SK-N-SH treated with all-trans-retinoic acid at 6 μM for 48 hours (cell line): Measurements from ENCODE around the gene GJA3.

Source experiments
- ATAC-seq: fragments of 200-7000 bp; cut with Tn5 transposase; 3 replicates; pipeline ENCODE4 v1.9.1; 2020; ENCODE audit warnings: mild to moderate bottlenecking, moderate library complexity
- ARNTL ChIP-seq: fragments of 450-650 bp; formaldehyde crosslinking; IDR thresholded peaks from 2 replicates; pipeline ENCODE4 v1.5.0; 2020; ENCODE audit warnings: low read depth, mild to moderate bottlenecking, moderate library complexity, borderline replicate concordance
- CSDC2 ChIP-seq: fragments of 250-450 bp; sonication (Bioruptor Pico); IDR thresholded peaks from 2 replicates; pipeline ENCODE4 v1.5.0; 2020; ENCODE audit warnings: mild to moderate bottlenecking, moderate library complexity
- ESRRG ChIP-seq: fragments of 250-450 bp; sonication (Bioruptor Pico); IDR thresholded peaks from 2 replicates; pipeline ENCODE4 v1.6.1; 2021; ENCODE audit warnings: mild to moderate bottlenecking
- ISL1 ChIP-seq: fragments of 250-450 bp; sonication (Bioruptor Pico); IDR thresholded peaks from 2 replicates; pipeline ENCODE4 v2.1.2; 2022; ENCODE audit warnings: mild to moderate bottlenecking, moderate library complexity
- OSR1 ChIP-seq: fragments of 250-450 bp; sonication (Bioruptor Pico); IDR thresholded peaks from 2 replicates; pipeline ENCODE4 v1.8.0; 2022; ENCODE audit warnings: moderate library complexity, mild to moderate bottlenecking, inconsistent platforms
- SNAI2 ChIP-seq: fragments of 250-450 bp; sonication (Bioruptor Pico); IDR thresholded peaks from 2 replicates; pipeline ENCODE4 v1.5.0; 2020; ENCODE audit warnings: mild to moderate bottlenecking, moderate library complexity
- TCF4 ChIP-seq: fragments of 250-450 bp; sonication (Bioruptor Pico); IDR thresholded peaks from 2 replicates; pipeline ENCODE4 v1.8.0; 2021; ENCODE audit warnings: mild to moderate bottlenecking, moderate library complexity, borderline replicate concordance
- TOX ChIP-seq: fragments of 250-450 bp; sonication (Bioruptor Pico); IDR thresholded peaks from 2 replicates; pipeline ENCODE4 v1.8.0; 2021; ENCODE audit warnings: mild to moderate bottlenecking, moderate library complexity, borderline replicate concordance
- ZC3H10 ChIP-seq: fragments of 250-450 bp; sonication (Bioruptor Pico); IDR thresholded peaks from 2 replicates; pipeline ENCODE4 v1.5.1; 2021; ENCODE audit warnings: mild to moderate bottlenecking, moderate library complexity
- ZFP3 ChIP-seq: fragments of 250-450 bp; sonication (Bioruptor Pico); IDR thresholded peaks from 2 replicates; pipeline ENCODE4 v1.5.0; 2020; ENCODE audit warnings: mild to moderate bottlenecking, moderate library complexity
- ZFP30 ChIP-seq: fragments of 450-650 bp; formaldehyde crosslinking; IDR thresholded peaks from 2 replicates; pipeline ENCODE4 v1.5.0; 2022; ENCODE audit warnings: mild to moderate bottlenecking, moderate library complexity
- ZNF565 ChIP-seq: fragments of 450-650 bp; formaldehyde crosslinking; conservative IDR thresholded peaks from 2 replicates; pipeline ENCODE4 v1.5.0; 2020; ENCODE audit warnings: low read depth, mild to moderate bottlenecking, moderate library complexity
- ZNF70 ChIP-seq: fragments of 450-650 bp; formaldehyde crosslinking; IDR thresholded peaks from 2 replicates; pipeline ENCODE4 v1.5.0; 2020; ENCODE audit warnings: mild to moderate bottlenecking, moderate library complexity
- ZNF8 ChIP-seq: fragments of 450-650 bp; formaldehyde crosslinking; IDR thresholded peaks from 2 replicates; pipeline ENCODE4 v1.5.0; 2020; ENCODE audit warnings: mild to moderate bottlenecking, moderate library complexity
- TF ChIP-seq, protein P1 (sequence below): fragments of 250-450 bp; sonication (Bioruptor Pico); IDR thresholded peaks from 2 replicates; pipeline ENCODE4 v1.5.1; 2020; ENCODE audit warnings: low read depth, mild to moderate bottlenecking, moderate library complexity
- TF ChIP-seq, protein P2 (sequence below): fragments of 250-450 bp; sonication (Bioruptor Pico); IDR thresholded peaks from 2 replicates; pipeline ENCODE4 v1.8.0; 2020; ENCODE audit warnings: mild to moderate bottlenecking, moderate library complexity, borderline replicate concordance
- TF ChIP-seq, protein P3 (sequence below): fragments of 250-450 bp; sonication (Bioruptor Pico); IDR thresholded peaks from 2 replicates; pipeline ENCODE4 v1.5.1; 2021; ENCODE audit warnings: mild to moderate bottlenecking, moderate library complexity
- TF ChIP-seq, protein P4 (sequence below): fragments of 250-450 bp; sonication (Bioruptor Pico); IDR thresholded peaks from 2 replicates; pipeline ENCODE4 v1.5.0; 2020; ENCODE audit warnings: mild to moderate bottlenecking, moderate library complexity
- TF ChIP-seq, protein P5 (sequence below): fragments of 250-450 bp; sonication (Bioruptor Pico); IDR thresholded peaks from 2 replicates; pipeline ENCODE4 v1.8.0; 2021; ENCODE audit warnings: low read depth, mild to moderate bottlenecking, moderate library complexity, borderline replicate concordance

Gene GJA3

DNA sequence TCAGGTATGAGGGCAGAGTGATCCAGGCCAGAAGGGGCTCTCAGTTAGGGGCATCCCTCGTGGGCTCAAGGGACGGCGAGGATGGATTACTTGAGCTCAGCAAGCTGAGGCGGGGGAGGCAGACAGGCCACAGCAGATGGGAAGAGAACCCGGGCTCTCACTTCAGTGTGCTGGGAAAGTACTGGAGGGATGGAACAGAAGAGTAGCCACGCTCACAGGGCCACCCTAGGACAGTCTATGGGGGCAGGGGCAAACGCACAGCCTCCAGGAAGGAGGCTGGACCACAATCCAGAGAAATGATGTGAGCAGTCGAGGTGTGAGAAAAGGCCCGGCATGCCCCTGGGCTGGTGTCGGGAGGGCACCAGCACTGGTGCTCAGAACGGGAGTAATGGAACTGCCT lies 9.2 kb downstream of the GJA3 start:
- TF ChIP-seq ZC3H10 (no peak), ZNF565 (CRISPR knock-in tag) (no peak), OSR1 (no peak), TOX (CRISPR knock-in tag) (no peak)
- TF ChIP-seq, protein P1, sequence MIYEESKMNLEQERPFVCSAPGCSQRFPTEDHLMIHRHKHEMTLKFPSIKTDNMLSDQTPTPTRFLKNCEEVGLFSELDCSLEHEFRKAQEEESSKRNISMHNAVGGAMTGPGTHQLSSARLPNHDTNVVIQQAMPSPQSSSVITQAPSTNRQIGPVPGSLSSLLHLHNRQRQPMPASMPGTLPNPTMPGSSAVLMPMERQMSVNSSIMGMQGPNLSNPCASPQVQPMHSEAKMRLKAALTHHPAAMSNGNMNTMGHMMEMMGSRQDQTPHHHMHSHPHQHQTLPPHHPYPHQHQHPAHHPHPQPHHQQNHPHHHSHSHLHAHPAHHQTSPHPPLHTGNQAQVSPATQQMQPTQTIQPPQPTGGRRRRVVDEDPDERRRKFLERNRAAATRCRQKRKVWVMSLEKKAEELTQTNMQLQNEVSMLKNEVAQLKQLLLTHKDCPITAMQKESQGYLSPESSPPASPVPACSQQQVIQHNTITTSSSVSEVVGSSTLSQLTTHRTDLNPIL (CRISPR knock-in tag), result no peak
- TF ChIP-seq, protein P2, sequence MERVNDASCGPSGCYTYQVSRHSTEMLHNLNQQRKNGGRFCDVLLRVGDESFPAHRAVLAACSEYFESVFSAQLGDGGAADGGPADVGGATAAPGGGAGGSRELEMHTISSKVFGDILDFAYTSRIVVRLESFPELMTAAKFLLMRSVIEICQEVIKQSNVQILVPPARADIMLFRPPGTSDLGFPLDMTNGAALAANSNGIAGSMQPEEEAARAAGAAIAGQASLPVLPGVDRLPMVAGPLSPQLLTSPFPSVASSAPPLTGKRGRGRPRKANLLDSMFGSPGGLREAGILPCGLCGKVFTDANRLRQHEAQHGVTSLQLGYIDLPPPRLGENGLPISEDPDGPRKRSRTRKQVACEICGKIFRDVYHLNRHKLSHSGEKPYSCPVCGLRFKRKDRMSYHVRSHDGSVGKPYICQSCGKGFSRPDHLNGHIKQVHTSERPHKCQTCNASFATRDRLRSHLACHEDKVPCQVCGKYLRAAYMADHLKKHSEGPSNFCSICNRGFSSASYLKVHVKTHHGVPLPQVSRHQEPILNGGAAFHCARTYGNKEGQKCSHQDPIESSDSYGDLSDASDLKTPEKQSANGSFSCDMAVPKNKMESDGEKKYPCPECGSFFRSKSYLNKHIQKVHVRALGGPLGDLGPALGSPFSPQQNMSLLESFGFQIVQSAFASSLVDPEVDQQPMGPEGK, result no peak
- TF ChIP-seq, protein P3, sequence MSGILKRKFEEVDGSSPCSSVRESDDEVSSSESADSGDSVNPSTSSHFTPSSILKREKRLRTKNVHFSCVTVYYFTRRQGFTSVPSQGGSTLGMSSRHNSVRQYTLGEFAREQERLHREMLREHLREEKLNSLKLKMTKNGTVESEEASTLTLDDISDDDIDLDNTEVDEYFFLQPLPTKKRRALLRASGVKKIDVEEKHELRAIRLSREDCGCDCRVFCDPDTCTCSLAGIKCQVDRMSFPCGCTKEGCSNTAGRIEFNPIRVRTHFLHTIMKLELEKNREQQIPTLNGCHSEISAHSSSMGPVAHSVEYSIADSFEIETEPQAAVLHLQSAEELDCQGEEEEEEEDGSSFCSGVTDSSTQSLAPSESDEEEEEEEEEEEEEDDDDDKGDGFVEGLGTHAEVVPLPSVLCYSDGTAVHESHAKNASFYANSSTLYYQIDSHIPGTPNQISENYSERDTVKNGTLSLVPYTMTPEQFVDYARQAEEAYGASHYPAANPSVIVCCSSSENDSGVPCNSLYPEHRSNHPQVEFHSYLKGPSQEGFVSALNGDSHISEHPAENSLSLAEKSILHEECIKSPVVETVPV, result no peak
- no peak for ATAC-seq

DNA sequence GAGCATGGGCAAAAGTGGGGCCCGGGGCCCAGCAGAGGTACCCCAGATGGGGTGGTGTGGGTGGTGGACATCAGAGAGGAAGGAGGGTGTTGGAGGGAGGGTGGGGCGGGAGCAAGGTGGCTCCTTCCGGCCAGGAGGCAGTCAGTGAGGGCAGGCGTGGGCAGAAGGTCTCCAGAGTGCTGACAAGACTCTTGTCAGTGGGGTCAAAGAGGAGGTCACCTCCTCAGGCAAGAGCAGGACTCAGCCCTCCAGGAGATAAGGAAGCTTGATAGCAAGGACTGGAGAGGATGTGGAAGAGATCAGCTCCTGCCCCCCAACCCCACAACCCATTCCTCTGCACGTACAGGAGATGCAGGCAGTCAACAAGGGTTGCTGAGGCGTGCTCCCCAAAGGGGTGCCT lies 9.8 kb downstream of the GJA3 start:
- TF ChIP-seq, protein P4, sequence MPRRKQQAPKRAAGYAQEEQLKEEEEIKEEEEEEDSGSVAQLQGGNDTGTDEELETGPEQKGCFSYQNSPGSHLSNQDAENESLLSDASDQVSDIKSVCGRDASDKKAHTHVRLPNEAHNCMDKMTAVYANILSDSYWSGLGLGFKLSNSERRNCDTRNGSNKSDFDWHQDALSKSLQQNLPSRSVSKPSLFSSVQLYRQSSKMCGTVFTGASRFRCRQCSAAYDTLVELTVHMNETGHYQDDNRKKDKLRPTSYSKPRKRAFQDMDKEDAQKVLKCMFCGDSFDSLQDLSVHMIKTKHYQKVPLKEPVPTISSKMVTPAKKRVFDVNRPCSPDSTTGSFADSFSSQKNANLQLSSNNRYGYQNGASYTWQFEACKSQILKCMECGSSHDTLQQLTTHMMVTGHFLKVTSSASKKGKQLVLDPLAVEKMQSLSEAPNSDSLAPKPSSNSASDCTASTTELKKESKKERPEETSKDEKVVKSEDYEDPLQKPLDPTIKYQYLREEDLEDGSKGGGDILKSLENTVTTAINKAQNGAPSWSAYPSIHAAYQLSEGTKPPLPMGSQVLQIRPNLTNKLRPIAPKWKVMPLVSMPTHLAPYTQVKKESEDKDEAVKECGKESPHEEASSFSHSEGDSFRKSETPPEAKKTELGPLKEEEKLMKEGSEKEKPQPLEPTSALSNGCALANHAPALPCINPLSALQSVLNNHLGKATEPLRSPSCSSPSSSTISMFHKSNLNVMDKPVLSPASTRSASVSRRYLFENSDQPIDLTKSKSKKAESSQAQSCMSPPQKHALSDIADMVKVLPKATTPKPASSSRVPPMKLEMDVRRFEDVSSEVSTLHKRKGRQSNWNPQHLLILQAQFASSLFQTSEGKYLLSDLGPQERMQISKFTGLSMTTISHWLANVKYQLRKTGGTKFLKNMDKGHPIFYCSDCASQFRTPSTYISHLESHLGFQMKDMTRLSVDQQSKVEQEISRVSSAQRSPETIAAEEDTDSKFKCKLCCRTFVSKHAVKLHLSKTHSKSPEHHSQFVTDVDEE, result no peak
- no peak for TF ChIP-seq ISL1 (CRISPR knock-in tag)
- TF ChIP-seq OSR1, result no peak
- TF ChIP-seq TOX (CRISPR knock-in tag), result no peak
- TF ChIP-seq ZNF70 (CRISPR knock-in tag), result no peak
- no peak for TF ChIP-seq ESRRG (CRISPR knock-in tag)
- no peak for TF ChIP-seq ZFP3 (CRISPR knock-in tag)
- TF ChIP-seq ARNTL (CRISPR knock-in tag), result no peak
- no peak for TF ChIP-seq TCF4 (CRISPR knock-in tag)
- TF ChIP-seq, protein P2, result no peak
- TF ChIP-seq ZNF8 (CRISPR knock-in tag), result no peak
- TF ChIP-seq, protein P1 (CRISPR knock-in tag), result no peak
- TF ChIP-seq, protein P5, sequence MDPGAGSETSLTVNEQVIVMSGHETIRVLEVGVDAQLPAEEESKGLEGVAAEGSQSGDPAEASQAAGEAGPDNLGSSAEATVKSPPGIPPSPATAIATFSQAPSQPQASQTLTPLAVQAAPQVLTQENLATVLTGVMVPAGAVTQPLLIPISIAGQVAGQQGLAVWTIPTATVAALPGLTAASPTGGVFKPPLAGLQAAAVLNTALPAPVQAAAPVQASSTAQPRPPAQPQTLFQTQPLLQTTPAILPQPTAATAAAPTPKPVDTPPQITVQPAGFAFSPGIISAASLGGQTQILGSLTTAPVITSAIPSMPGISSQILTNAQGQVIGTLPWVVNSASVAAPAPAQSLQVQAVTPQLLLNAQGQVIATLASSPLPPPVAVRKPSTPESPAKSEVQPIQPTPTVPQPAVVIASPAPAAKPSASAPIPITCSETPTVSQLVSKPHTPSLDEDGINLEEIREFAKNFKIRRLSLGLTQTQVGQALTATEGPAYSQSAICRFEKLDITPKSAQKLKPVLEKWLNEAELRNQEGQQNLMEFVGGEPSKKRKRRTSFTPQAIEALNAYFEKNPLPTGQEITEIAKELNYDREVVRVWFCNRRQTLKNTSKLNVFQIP (CRISPR knock-in tag), result no peak
- no peak for TF ChIP-seq ZC3H10
- no peak for TF ChIP-seq ZFP30 (CRISPR knock-in tag)
- no peak for TF ChIP-seq SNAI2 (CRISPR knock-in tag)
- TF ChIP-seq CSDC2 (CRISPR knock-in tag), result no peak
- TF ChIP-seq, all 23 proteins: peak for 0
- ATAC-seq, result no peak
